K562 (cell line): ENCODE data around the gene PRKG1. TPM values are rescaled to one million over a fixed set of nuclear protein-coding genes. Genes with fewer than 3 reads are reported as not detected.

ENCODE experiments used
- ATAC-seq: fragments of 200-7000 bp; cut with Tn5 transposase; 3 replicates; pipeline ENCODE4 v1.9.1; 2020; ENCODE audit warnings: moderate library complexity
- BruUV-seq: library from RNA; stranded (reverse); fragments of 400-500 nt; replicated peaks from 2 replicates; lab custom pipeline; 2021; lab: Mats Ljungman, UMichigan
- CTCF ChIA-PET: fragments of 300-600 bp; formaldehyde crosslinking; extraction: SDS; loops from one replicate; lab custom pipeline; 2021; ENCODE audit warnings: low intra/inter-chr PET ratio; lab: Yijun Ruan, JAX
- POLR2A ChIA-PET: fragments of 300-600, 350-650 bp; sonication (Branson Sonifier 250); formaldehyde crosslinking; extraction: SDS; loops from one replicate; lab custom pipeline; 2021; ENCODE audit warnings: antibody characterized with exemption, inconsistent platforms; lab: Yijun Ruan, JAX
- DNase-seq, 4 experiments: peaks; one replicate each; pipeline versions ENCODE4 v3.0.0 to v3.0.0-alpha.2; 2011 to 2018; ENCODE audit warnings: low spot score in 3 of 4, mixed read lengths in 3 of 4; ENCODE audit errors: extremely low read depth in 1 of 4
- FAIRE-seq: peaks from 2 replicates; lab custom pipeline; 2011; peaks lifted over from hg19 to GRCh38; lab: Jason Lieb, UNC
- H2AFZ ChIP-seq: 2 replicates; pipeline ENCODE4 v1.6.0; 2011; ENCODE audit warnings: low read depth, low read length, control low read depth, inconsistent platforms
- H3K27ac ChIP-seq: fragments of 200-600 bp; 3 replicates; pipeline ENCODE4 v1.8.0; 2011; ENCODE audit warnings: low read depth, mild to moderate bottlenecking, control low read depth, inconsistent platforms, low read length, moderate library complexity, mixed read lengths; ENCODE audit errors: extremely low read depth
- H3K27me3 ChIP-seq, 2 experiments: fragments of 300-600 bp in 1 of 2; 2 replicates in 1 of 2; 3 replicates in 1 of 2; pipeline versions ENCODE4 v1.6.0 to v1.8.0; 2011; ENCODE audit warnings: inconsistent platforms in 2 of 2, low read length in 2 of 2, mild to moderate bottlenecking in 1 of 2, mixed read lengths in 1 of 2, moderate library complexity in 1 of 2; ENCODE audit not compliant: control insufficient read depth in 2 of 2, insufficient read depth in 2 of 2
- H3K36me3 ChIP-seq: fragments of 300-600 bp; 3 replicates; pipeline ENCODE4 v1.8.0; 2011; ENCODE audit warnings: mild to moderate bottlenecking, low read length, inconsistent platforms; ENCODE audit not compliant: control insufficient read depth, insufficient read depth
- H3K4me1 ChIP-seq, 2 experiments: fragments of 200-600 bp in 1 of 2; replicated peaks in 1 of 2; 2 replicates in 1 of 2; 3 replicates in 1 of 2; pipeline versions ENCODE4 v1.5.1 to v1.8.0; 2011; ENCODE audit warnings: inconsistent platforms in 2 of 2, low read length in 2 of 2, mild to moderate bottlenecking in 1 of 2, mixed read lengths in 1 of 2, moderate library complexity in 1 of 2; ENCODE audit not compliant: control insufficient read depth in 2 of 2, insufficient read depth in 2 of 2
- H3K4me2 ChIP-seq: 2 replicates; pipeline ENCODE4 v1.6.1; 2011; ENCODE audit warnings: low read length, control low read depth, inconsistent platforms, mixed read lengths; ENCODE audit not compliant: insufficient read depth
- H3K4me3 ChIP-seq: fragments of 200-600 bp; sonication (generic), shearing (Covaris generic); 2 replicates; pipeline ENCODE4 v1.5.1; 2016; ENCODE audit warnings: control low read depth, inconsistent platforms
- H3K79me2 ChIP-seq: fragments of 200-600 bp; 3 replicates; pipeline ENCODE4 v1.8.0; 2011; ENCODE audit warnings: low read length, inconsistent platforms; ENCODE audit not compliant: control insufficient read depth, insufficient read depth
- H3K9ac ChIP-seq, 2 experiments: 2 replicates each; pipeline versions ENCODE4 v1.6.0 to v1.6.1; 2011; ENCODE audit warnings: low read depth in 2 of 2, low read length in 2 of 2, control low read depth in 1 of 2, inconsistent platforms in 1 of 2, mild to moderate bottlenecking in 1 of 2, mixed read lengths in 1 of 2; ENCODE audit not compliant: insufficient read depth in 1 of 2
- H3K9me1 ChIP-seq: one replicate; pipeline ENCODE4 v1.6.0; 2011; ENCODE audit warnings: inconsistent platforms, mild to moderate bottlenecking, low read length, moderate library complexity; ENCODE audit not compliant: control insufficient read depth, insufficient read depth
- H3K9me3 ChIP-seq: replicated peaks from 2 replicates; pipeline ENCODE4 v1.5.1; 2011; ENCODE audit warnings: low read depth, low read length, inconsistent platforms; ENCODE audit not compliant: control insufficient read depth, insufficient read depth
- H4K20me1 ChIP-seq: replicated peaks from 2 replicates; pipeline ENCODE4 v1.6.1; 2011; ENCODE audit warnings: low read length, inconsistent platforms, mixed read lengths; ENCODE audit not compliant: control insufficient read depth, insufficient read depth
- BCLAF1 ChIP-seq, 2 experiments: fragments of 450-650 bp in 1 of 2; IDR thresholded peaks; 2 replicates each; pipeline ENCODE4 v1.6.1; 2011 to 2017; ENCODE audit warnings: low read depth in 2 of 2, antibody characterized with exemption in 1 of 2, borderline replicate concordance in 1 of 2, low read length in 1 of 2, mild to moderate bottlenecking in 1 of 2, mixed read lengths in 1 of 2; ENCODE audit not compliant: control insufficient read depth in 1 of 2
- ELK1 ChIP-seq: sonication (generic); formaldehyde crosslinking; IDR thresholded peaks from 2 replicates; pipeline ENCODE4 v1.8.1; 2022; ENCODE audit warnings: missing genetic modification reagents
- HIVEP1 ChIP-seq: fragments of 250-450 bp; sonication (Bioruptor Pico); IDR thresholded peaks from 2 replicates; pipeline ENCODE4 v1.4.0; 2020; ENCODE audit warnings: mild to moderate bottlenecking
- HOXB6 ChIP-seq: fragments of 250-450 bp; sonication (Bioruptor Pico); IDR thresholded peaks from 2 replicates; pipeline ENCODE4 v1.5.1; 2022; ENCODE audit warnings: mild to moderate bottlenecking, borderline replicate concordance
- SETDB1 ChIP-seq: IDR thresholded peaks from one replicate; pipeline ENCODE4 v1.6.1; 2012; ENCODE audit warnings: low read length, control low read depth, inconsistent platforms
- TAL1 ChIP-seq: fragments of 450-650 bp; IDR thresholded peaks from 2 replicates; pipeline ENCODE4 v1.6.1; 2016; ENCODE audit warnings: mild to moderate bottlenecking
- TBL1XR1 ChIP-seq, 2 experiments: IDR thresholded peaks; 2 replicates each; pipeline ENCODE4 v1.6.1; 2012; ENCODE audit warnings: improper control_type of control experiment in 2 of 2, low read length in 2 of 2, mild to moderate bottlenecking in 1 of 2
- TFAM ChIP-seq: fragments of 250-450 bp; sonication (Bioruptor Pico); conservative IDR thresholded peaks from 2 replicates; pipeline ENCODE4 v1.5.0; 2021; ENCODE audit warnings: mild to moderate bottlenecking, moderate library complexity
- VEZF1 ChIP-seq: fragments of 200-800 bp; sonication (Bioruptor generic); IDR thresholded peaks from 2 replicates; pipeline ENCODE4 v1.6.1; 2017; ENCODE audit warnings: missing genetic modification characterization, missing compliant biosample characterization
- YBX1 ChIP-seq: fragments of 450-650 bp; IDR thresholded peaks from 2 replicates; pipeline ENCODE4 v1.7.1; 2016; ENCODE audit warnings: mild to moderate bottlenecking
- ZNF518B ChIP-seq: fragments of 250-450 bp; sonication (Bioruptor Pico); IDR thresholded peaks from 2 replicates; pipeline ENCODE4 v1.5.0; 2021; ENCODE audit warnings: mild to moderate bottlenecking, moderate library complexity
- ZNF79 ChIP-seq: fragments of 250-450 bp; sonication (Bioruptor Pico); IDR thresholded peaks from 2 replicates; pipeline ENCODE4 v1.4.0; 2020; ENCODE audit warnings: low read depth, mild to moderate bottlenecking, moderate library complexity
- WGBS: fragments of 100-300 bp; shearing (Covaris generic); methylation state at CpG from one replicate; pipeline ENCODE4 v1.1.6; 2016; ENCODE audit warnings: low coverage, mixed read lengths; ENCODE audit not compliant: insufficient coverage; ENCODE audit errors: missing lambda C conversion rate; 5-methylcytosine and 5-hydroxymethylcytosine counted together
- in situ Hi-C: fragments of 300-500 bp; cut with MboI; formaldehyde crosslinking; loops from 4 replicates; pipeline ENCODE4 v1.15.0; 2018; ENCODE audit warnings: inconsistent platforms, mixed read lengths
- intact Hi-C: fragments of 100-400 bp; cut with micrococcal nuclease; formaldehyde crosslinking; loops from 2 replicates; pipeline ENCODE4 v1.14.2; 2022
- polyA plus RNA-seq, 8 experiments: library from polyadenylated mRNA; depleted of rRNA in 4 of 8; stranded (reverse) in 5 of 8; unstranded in 3 of 8; fragments of >200 nt; fragmentation: Nextera tagmentation in 2 of 8; fragmentation: Illumina TruSeq in 1 of 8; extraction: Ambion mirVana in 2 of 8; extraction: Trizol in 1 of 8; gene quantifications; 2 replicates each; pipeline versions ENCODE4 v1.2.1 to v1.2.3, GENCODE V29; 2011 to 2014; ENCODE audit warnings: inconsistent platforms in 1 of 8, missing spikeins in 1 of 8
- total RNA-seq, 7 experiments: library from RNA; depleted of rRNA in 6 of 7; stranded (reverse); fragments of >200 nt in 6 of 7; fragmentation: Illumina TruSeq in 2 of 7; extraction: Trizol in 2 of 7; gene quantifications; 2 replicates each; pipeline versions ENCODE4 v1.2.1 to v1.2.3, GENCODE V29; 2011 to 2021; ENCODE audit warnings: low replicate concordance in 1 of 7

PRKG1 gene
- total and polyA plus RNA-seq, 9 of the 15 experiments (the other 6 are each of a cell fraction or from before 2014, with no cell fraction given), result 0.22 TPM; not detected in 8

GRCh38 chr10:51103554-51104217 is 29.4 kb downstream of the PRKG1 start:
- Histone ChIP-seq H3K4me1 (no peaks in the 10 kb centered on the region), H3K9me3 (no peaks in the 10 kb centered on the region; the same call in 1 of the 2 replicates), H3K36me3 (no peaks in the 10 kb centered on the region), H4K20me1 (no peaks in the 10 kb centered on the region), H3K4me2 (no peak overlapping the region), H3K27me3 (no peaks in the 10 kb centered on the region), H3K4me3 (no peak overlapping the region), H3K79me2 (no peaks in the 10 kb centered on the region), H3K27ac (no peak overlapping the region), H3K9me1 (no peaks in the 10 kb centered on the region), H3K9ac (no peak overlapping the region), H2AFZ (no peak overlapping the region)
- 0% methylated on average over 3 of the region's 3 CpGs for WGBS
- ChIA-PET CTCF (no interaction called here), POLR2A (no interaction called here)
- in situ Hi-C loops (no loop called here), intact Hi-C loops (no loop called here)
- DNase-seq (no peak), FAIRE-seq (no peak), ATAC-seq (no peak)
- no TSS peak for BruUV-seq
- TF ChIP-seq BCLAF1 (IDR thresholded peaks at IDR 0.05; ENCODE audit: borderline replicate concordance in 1 of 2, control insufficient read depth in 1 of 2, low read depth in 2 of 2, low read length in 1 of 2), result no peak
- no peak for TF ChIP-seq ZNF518B (CRISPR knock-in tag)
- TF ChIP-seq TFAM (CRISPR knock-in tag), result no peak
- TF ChIP-seq YBX1, result no peak
- no peak for TF ChIP-seq ZNF79 (CRISPR knock-in tag)
- TF ChIP-seq SETDB1, result no peak
- no peak for TF ChIP-seq TBL1XR1 (IDR thresholded peaks at IDR 0.05; ENCODE audit: low read length in 2 of 2)
- TF ChIP-seq HIVEP1, result no peak
- TF ChIP-seq TAL1, result no peak
- TF ChIP-seq HOXB6 (CRISPR knock-in tag), result no peak
- TF ChIP-seq VEZF1 (CRISPR knock-in tag), result no peak
- no peak for TF ChIP-seq ELK1 (CRISPR knock-in tag)
